HepG2 (cell line): Measurements from ENCODE around the gene AGAP3. TPM values are rescaled to one million over a fixed set of nuclear protein-coding genes. Genes with fewer than 3 reads are reported as not detected.

ENCODE experiments used
- ATAC-seq: fragments of 200-7000 bp; cut with Tn5 transposase; 3 replicates; pipeline ENCODE4 v1.9.1; 2020; ENCODE audit warnings: mild to moderate bottlenecking, moderate library complexity
- BruUV-seq: library from RNA; stranded (reverse); fragments of 400-500 nt; replicated peaks from 2 replicates; lab custom pipeline; 2021; lab: Mats Ljungman, UMichigan
- CTCF ChIA-PET: fragments of 300-600 bp; formaldehyde crosslinking; extraction: SDS; loops from one replicate; lab custom pipeline; 2021; ENCODE audit warnings: low total read pairs, inconsistent platforms, low intra/inter-chr PET ratio; lab: Yijun Ruan, JAX
- POLR2A ChIA-PET: fragments of 350-600 bp; sonication (Branson Sonifier 250); formaldehyde crosslinking; loops from one replicate; lab custom pipeline; 2020; ENCODE audit warnings: antibody characterized with exemption, inconsistent platforms; lab: Yijun Ruan, JAX
- DNase-seq: peaks from one replicate; pipeline ENCODE4 v3.0.0-alpha.2; 2015; ENCODE audit warnings: low spot score
- FAIRE-seq: peaks from 3 replicates; lab custom pipeline; 2011; peaks lifted over from hg19 to GRCh38; lab: Jason Lieb, UNC
- H2AFZ ChIP-seq: one replicate; pipeline ENCODE4 v1.6.1; 2011; ENCODE audit warnings: low read length, inconsistent platforms
- H3K27ac ChIP-seq: fragments of 300-600 bp; 3 replicates; pipeline ENCODE4 v1.8.0; 2011; ENCODE audit warnings: mixed run types, mild to moderate bottlenecking, mixed read lengths, low read length, inconsistent platforms; ENCODE audit not compliant: insufficient read depth; ENCODE audit errors: extremely low read length
- H3K27me3 ChIP-seq, 2 experiments: fragments of 200-600 bp in 1 of 2; 2 replicates in 1 of 2; 3 replicates in 1 of 2; pipeline versions ENCODE4 v1.6.0 to v1.8.0; 2011; ENCODE audit warnings: low read length in 2 of 2, mild to moderate bottlenecking in 2 of 2, moderate library complexity in 2 of 2, inconsistent platforms in 1 of 2; ENCODE audit not compliant: insufficient read depth in 2 of 2, control insufficient read depth in 1 of 2
- H3K36me3 ChIP-seq, 2 experiments: fragments of 200-600 bp in 1 of 2; replicated peaks in 1 of 2; 2 replicates in 1 of 2; 3 replicates in 1 of 2; pipeline versions ENCODE4 v1.5.1 to v1.8.0; 2011; ENCODE audit warnings: low read length in 2 of 2, inconsistent platforms in 1 of 2; ENCODE audit not compliant: insufficient read depth in 2 of 2, control insufficient read depth in 1 of 2
- H3K4me1 ChIP-seq: 2 replicates; pipeline ENCODE4 v1.5.1; 2012; ENCODE audit warnings: low read length, inconsistent platforms; ENCODE audit not compliant: insufficient read depth
- H3K4me2 ChIP-seq: 2 replicates; pipeline ENCODE4 v1.6.0; 2011; ENCODE audit warnings: low read depth, low read length, inconsistent platforms
- H3K4me3 ChIP-seq, 3 experiments: fragments of 200-600 bp in 1 of 3; sonication (generic), shearing (Covaris generic) in 1 of 3; replicated peaks in 1 of 3; 2 replicates each; pipeline ENCODE4 v1.5.1; 2011 to 2016; ENCODE audit warnings: low read length in 3 of 3, inconsistent platforms in 2 of 3, low read depth in 2 of 3, mild to moderate bottlenecking in 2 of 3, control low read depth in 1 of 3, mixed read lengths in 1 of 3; ENCODE audit not compliant: insufficient read depth in 1 of 3
- H3K79me2 ChIP-seq: one replicate; pipeline ENCODE4 v1.6.1; 2011; ENCODE audit warnings: low read length, inconsistent platforms; ENCODE audit not compliant: insufficient read depth
- H3K9ac ChIP-seq: 2 replicates; pipeline ENCODE4 v1.6.0; 2011; ENCODE audit warnings: mild to moderate bottlenecking, low read depth, low read length, inconsistent platforms; ENCODE audit not compliant: insufficient read depth
- H3K9me3 ChIP-seq: 2 replicates; pipeline ENCODE4 v1.5.1; 2012; ENCODE audit warnings: mild to moderate bottlenecking, low read length
- H4K20me1 ChIP-seq: 2 replicates; pipeline ENCODE4 v1.6.0; 2011; ENCODE audit warnings: inconsistent platforms, mild to moderate bottlenecking, low read length, moderate library complexity; ENCODE audit not compliant: insufficient read depth
- ARNTL ChIP-seq: sonication (generic); formaldehyde crosslinking; IDR thresholded peaks from 2 replicates; pipeline ENCODE4 v1.4.0; 2020; ENCODE audit warnings: mild to moderate bottlenecking, missing genetic modification reagents
- FOXP1 ChIP-seq, 2 experiments: fragments of 450-650 bp in 1 of 2; IDR thresholded peaks; 2 replicates each; pipeline ENCODE4 v1.6.1; 2017 to 2018; ENCODE audit warnings: antibody characterized with exemption in 1 of 2
- GRHL1 ChIP-seq: sonication (generic); formaldehyde crosslinking; conservative IDR thresholded peaks from 2 replicates; pipeline ENCODE4 v1.8.0; 2022; ENCODE audit warnings: missing genetic modification reagents
- HNF4G ChIP-seq, 2 experiments: sonication (generic) in 1 of 2; formaldehyde crosslinking in 1 of 2; IDR thresholded peaks; 2 replicates each; pipeline versions ENCODE4 v1.4.0 to v1.6.1; 2011 to 2020; ENCODE audit warnings: borderline replicate concordance in 2 of 2, low read depth in 2 of 2, mild to moderate bottlenecking in 2 of 2, low read length in 1 of 2, missing genetic modification reagents in 1 of 2, moderate library complexity in 1 of 2
- MEIS1 ChIP-seq: sonication (generic); formaldehyde crosslinking; IDR thresholded peaks from 2 replicates; pipeline ENCODE4 v1.9.0; 2021; ENCODE audit warnings: mild to moderate bottlenecking, missing genetic modification reagents, moderate library complexity, borderline replicate concordance
- PBX2 ChIP-seq: IDR thresholded peaks from 2 replicates; pipeline ENCODE4 v1.6.1; 2016; ENCODE audit warnings: control low read depth
- SATB2 ChIP-seq: sonication (generic); formaldehyde crosslinking; IDR thresholded peaks from 2 replicates; pipeline ENCODE4 v1.5.0; 2020; ENCODE audit warnings: missing genetic modification reagents
- ZEB1 ChIP-seq: IDR thresholded peaks from 2 replicates; pipeline ENCODE4 v1.6.1; 2012; ENCODE audit warnings: mild to moderate bottlenecking, low read depth, inconsistent platforms; ENCODE audit not compliant: insufficient replicate concordance
- ZNF710 ChIP-seq: sonication (generic); formaldehyde crosslinking; IDR thresholded peaks from 2 replicates; pipeline ENCODE4 v1.5.0; 2020; ENCODE audit warnings: mild to moderate bottlenecking, missing genetic modification reagents, borderline replicate concordance
- WGBS: methylation state at CpG from one replicate; pipeline ENCODE4 v1.1.6; 2017; ENCODE audit warnings: low lambda C conversion rate; 5-methylcytosine and 5-hydroxymethylcytosine counted together
- in situ Hi-C: cut with HindIII; loops from 2 replicates; pipeline ENCODE4 v1.10.0; 2017; ENCODE audit warnings: low pct_unique_long_range_greater_than_20kb; ENCODE audit not compliant: extremely low pct_ligation_motif_present
- intact Hi-C: fragments of 100-400 bp; cut with micrococcal nuclease; formaldehyde crosslinking; loops from one replicate; pipeline ENCODE4 v1.10.0; 2022; ENCODE audit not compliant: unreplicated experiment
- polyA plus RNA-seq, 8 experiments: library from polyadenylated mRNA; depleted of rRNA in 3 of 8; stranded (reverse) in 7 of 8; unstranded in 1 of 8; fragments of >200 nt; fragmentation: Illumina TruSeq in 4 of 8; extraction: Trizol in 4 of 8; gene quantifications; 2 replicates each; pipeline versions ENCODE4 v1.2.1 to v1.2.3, GENCODE V29; 2011 to 2016; ENCODE audit warnings: low read depth in 4 of 8, missing spikeins in 1 of 8, mixed read lengths in 1 of 8; ENCODE audit not compliant: insufficient read depth in 1 of 8
- total RNA-seq, 5 experiments: library from RNA; depleted of rRNA; stranded (reverse); fragments of >200 nt; fragmentation: Illumina TruSeq; extraction: Trizol; gene quantifications; 2 replicates each; pipeline ENCODE4 v1.2.3, GENCODE V29; 2016; ENCODE audit warnings: low read depth in 1 of 5
- TF ChIP-seq, protein P1 (sequence below), 2 experiments: sonication (generic) in 1 of 2; formaldehyde crosslinking in 1 of 2; IDR thresholded peaks; 2 replicates each; pipeline versions ENCODE4 v1.6.1 to v1.9.0; 2014 to 2022; ENCODE audit warnings: antibody characterized with exemption in 1 of 2, borderline replicate concordance in 1 of 2, inconsistent platforms in 1 of 2, low read depth in 1 of 2, missing genetic modification reagents in 1 of 2

AGAP3 gene
- total and polyA plus RNA-seq, 2 of the 13 experiments (the other 11 are each of a cell fraction or from before 2014, with no cell fraction given): 31.3 to 61.4 TPM

DNA sequence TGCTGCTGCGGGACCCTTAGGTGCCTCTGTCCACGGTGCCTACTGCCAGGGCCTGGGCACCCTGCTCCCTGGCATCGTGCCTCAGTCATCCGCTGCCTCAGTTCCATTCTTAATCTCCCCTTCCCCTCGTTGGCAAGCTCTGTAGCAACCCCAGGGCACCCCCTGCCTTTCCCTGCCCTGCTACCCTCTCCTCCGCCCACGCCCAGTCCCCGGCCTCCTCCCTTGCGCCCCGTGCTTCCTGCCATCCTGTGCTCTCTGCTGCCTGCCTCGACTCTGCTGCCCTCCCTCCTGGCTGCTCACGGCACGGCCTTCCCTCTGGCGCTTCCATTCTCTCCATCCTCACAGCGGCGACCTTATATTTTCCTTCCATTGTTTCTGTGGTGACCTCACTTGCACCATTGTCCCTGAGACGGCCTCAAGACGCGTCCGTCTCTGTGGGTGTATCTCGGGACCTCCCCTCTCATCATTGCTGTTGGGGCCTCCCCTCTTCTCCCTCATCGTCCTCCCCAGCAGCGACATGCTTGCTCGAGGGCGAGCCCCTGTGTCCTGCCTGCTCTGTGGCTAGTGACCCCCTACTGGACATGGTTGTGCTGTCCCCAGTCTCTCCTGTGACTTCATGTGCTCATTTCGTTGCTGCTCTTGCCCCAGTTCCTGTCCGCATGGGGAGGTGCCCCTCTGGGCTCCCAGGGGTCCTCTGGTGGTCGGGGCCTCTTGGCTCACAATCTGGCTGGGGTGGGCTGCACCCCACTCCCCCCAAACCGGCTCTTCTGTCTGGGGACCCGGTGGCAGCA lies 35.3 kb downstream of the AGAP3 start:
- 94% methylated on average over 28 of the region's 30 CpGs for WGBS
- no peak for DNase-seq
- no peaks in the 10 kb centered on the region for H3K79me2 ChIP-seq
- no peak overlapping the region for H3K9ac ChIP-seq
- no peaks in the 10 kb centered on the region for H3K9me3 ChIP-seq
- H3K4me1 ChIP-seq: no peaks in the 10 kb centered on the region
- POLR2A ChIA-PET: no interaction called here
- no peak overlapping the region for H3K27ac ChIP-seq
- intact Hi-C loops: no loop called here
- CTCF ChIA-PET: no interaction called here
- peaks cover 6% of the 10 kb centered on the region; the same call in 1 of the 2 replicates for H4K20me1 ChIP-seq
- H3K36me3 ChIP-seq: peaks cover 19 to 56% of the 10 kb centered on the region in 2 experiments; a peak in 4 of 5 replicates
- no TSS peak for BruUV-seq
- H2AFZ ChIP-seq: no peak overlapping the region
- H3K27me3 ChIP-seq: no peaks in the 10 kb centered on the region
- no peak for ATAC-seq
- no peak overlapping the region for H3K4me2 ChIP-seq
- in situ Hi-C loops: loop anchor here (10.0 kb wide), 1 partner anchor 183 kb away; no protein-coding TSS in a partner anchor
- no peak for FAIRE-seq
- no peak overlapping the region for H3K4me3 ChIP-seq
- TF ChIP-seq MEIS1 (CRISPR knock-in tag): no peak
- no peak for TF ChIP-seq SATB2 (CRISPR knock-in tag)
- no peak for TF ChIP-seq ZNF710 (CRISPR knock-in tag)
- TF ChIP-seq GRHL1 (CRISPR knock-in tag): no peak
- no peak for TF ChIP-seq FOXP1 (IDR thresholded peaks at IDR 0.05)
- no peak for TF ChIP-seq FOXP1 (CRISPR knock-in tag; IDR thresholded peaks at IDR 0.05)
- TF ChIP-seq PBX2 (CRISPR knock-in tag): no peak
- TF ChIP-seq ZEB1: no peak
- TF ChIP-seq, protein P1, sequence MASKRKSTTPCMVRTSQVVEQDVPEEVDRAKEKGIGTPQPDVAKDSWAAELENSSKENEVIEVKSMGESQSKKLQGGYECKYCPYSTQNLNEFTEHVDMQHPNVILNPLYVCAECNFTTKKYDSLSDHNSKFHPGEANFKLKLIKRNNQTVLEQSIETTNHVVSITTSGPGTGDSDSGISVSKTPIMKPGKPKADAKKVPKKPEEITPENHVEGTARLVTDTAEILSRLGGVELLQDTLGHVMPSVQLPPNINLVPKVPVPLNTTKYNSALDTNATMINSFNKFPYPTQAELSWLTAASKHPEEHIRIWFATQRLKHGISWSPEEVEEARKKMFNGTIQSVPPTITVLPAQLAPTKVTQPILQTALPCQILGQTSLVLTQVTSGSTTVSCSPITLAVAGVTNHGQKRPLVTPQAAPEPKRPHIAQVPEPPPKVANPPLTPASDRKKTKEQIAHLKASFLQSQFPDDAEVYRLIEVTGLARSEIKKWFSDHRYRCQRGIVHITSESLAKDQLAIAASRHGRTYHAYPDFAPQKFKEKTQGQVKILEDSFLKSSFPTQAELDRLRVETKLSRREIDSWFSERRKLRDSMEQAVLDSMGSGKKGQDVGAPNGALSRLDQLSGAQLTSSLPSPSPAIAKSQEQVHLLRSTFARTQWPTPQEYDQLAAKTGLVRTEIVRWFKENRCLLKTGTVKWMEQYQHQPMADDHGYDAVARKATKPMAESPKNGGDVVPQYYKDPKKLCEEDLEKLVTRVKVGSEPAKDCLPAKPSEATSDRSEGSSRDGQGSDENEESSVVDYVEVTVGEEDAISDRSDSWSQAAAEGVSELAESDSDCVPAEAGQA (IDR thresholded peaks at IDR 0.05; ENCODE audit: low read depth): no peak
- TF ChIP-seq, protein P1 (CRISPR knock-in tag; IDR thresholded peaks at IDR 0.05; ENCODE audit: borderline replicate concordance): no peak
- no peak for TF ChIP-seq HNF4G (IDR thresholded peaks at IDR 0.05; ENCODE audit: borderline replicate concordance, low read depth, low read length)
- TF ChIP-seq HNF4G (CRISPR knock-in tag; IDR thresholded peaks at IDR 0.05; ENCODE audit: borderline replicate concordance, low read depth): no peak
- TF ChIP-seq ARNTL (CRISPR knock-in tag): no peak
